ENCODE measurements around the gene PDE6B. TPM values are rescaled to one million over a fixed set of nuclear protein-coding genes. Genes with fewer than 3 reads are reported as not detected.
"Not testable (repeated sequence)": the region's sequence is repeated elsewhere in the genome, so short reads cannot be mapped to it uniquely, and the experiment has no call there.

PDE6B gene
- total RNA-seq: 0.83 TPM

DNA sequence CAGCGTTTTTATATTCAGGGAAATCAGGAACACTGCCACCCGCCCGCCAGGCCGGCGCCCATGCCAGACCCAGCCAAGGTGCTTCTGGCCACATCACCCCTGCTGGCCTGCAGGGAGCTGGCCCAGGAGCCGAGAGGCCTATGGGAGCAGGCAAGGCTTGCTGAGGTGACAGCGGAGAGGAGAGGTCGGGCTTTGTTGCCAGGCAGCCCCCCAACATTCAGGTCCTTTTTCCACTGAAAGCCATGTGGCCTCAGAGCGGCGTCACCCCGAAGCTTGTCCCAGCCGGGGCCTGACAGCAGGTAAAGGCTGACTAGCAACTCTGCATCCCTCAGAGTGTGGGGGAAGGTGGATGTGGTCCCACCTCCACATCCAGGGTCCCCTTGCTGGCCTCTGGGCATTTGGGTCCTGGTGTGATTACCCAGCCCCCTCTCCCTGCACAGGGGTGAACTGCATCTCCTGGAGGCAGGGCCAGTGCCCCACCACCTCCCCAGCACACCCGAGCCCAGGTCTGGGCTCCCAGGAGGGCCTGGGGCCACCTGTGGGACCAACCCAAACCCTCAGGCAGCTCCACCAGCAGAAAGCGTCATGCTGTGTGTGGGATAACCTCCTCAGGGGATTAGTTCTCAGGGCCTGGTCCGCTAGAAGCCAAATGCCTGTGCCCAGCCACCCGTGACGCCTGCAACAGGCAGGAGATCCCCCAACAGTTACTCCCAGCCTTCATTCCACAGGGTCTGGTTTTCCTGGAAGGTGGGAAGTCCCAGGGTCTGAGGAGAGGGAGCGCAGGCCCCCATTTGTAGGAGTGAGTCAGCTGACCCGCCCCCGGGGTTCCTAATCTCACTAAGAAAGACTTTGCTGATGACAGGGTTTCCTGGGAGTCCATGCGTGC is at the start of gene PDE6B:
PDE6B (plus strand) TSS at position 869 of the 886 bp plus-strand sequence. CDS start 54 bp downstream, outside the sequence.
- no peak for DNase-seq (ENCODE audit: low spot score)
- ATAC-seq: no peak

DNA sequence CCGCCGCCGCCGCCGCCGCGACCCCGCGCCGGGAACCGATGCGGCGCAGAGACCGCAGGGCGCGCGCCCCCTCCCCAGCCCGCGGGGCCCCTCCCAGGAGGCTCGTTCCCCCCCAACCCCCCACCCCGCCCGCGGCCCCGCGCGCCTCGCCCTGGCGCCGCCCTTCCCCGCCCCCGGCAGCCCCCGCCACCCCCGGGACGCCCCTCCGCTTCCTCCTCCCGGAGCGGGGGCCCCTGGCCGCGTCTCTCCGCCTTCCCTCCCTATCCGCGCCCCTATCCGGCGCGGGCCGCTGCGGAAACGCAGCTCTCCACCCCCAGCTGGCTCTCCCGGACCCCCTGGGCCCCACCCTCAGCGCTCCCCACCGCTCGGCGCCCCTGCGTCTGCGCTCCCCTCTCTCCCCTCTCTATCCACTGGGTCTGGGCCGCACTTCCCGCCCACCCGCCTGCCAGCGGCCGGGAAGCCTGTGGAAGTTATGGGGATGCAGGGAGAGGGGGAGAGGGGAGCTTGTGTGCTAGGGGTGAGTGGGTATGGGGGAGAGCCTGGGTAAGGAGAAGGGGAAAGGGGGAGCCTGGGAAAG is 49.0 kb upstream of the PDE6B start, which contains the start of gene TMEM271:
TMEM271 (minus strand) TSS at position 51 of the 577 bp plus-strand sequence. CDS start 233 bp downstream, outside the sequence.
- peak; percentile 31 for DNase-seq (ENCODE audit: low spot score)

GRCh38 chr4:576991-577498 is 48.3 kb upstream of the PDE6B start:
- ATAC-seq (no peak), DNase-seq (ENCODE audit: low spot score) (peak; percentile 39)

More for the DNA sequence above, 49.0 kb upstream of the PDE6B start, which contains the start of gene TMEM271:
- no peak for ATAC-seq

- DNase-seq (ENCODE audit: low spot score): peak; percentile 33
- no peak for ATAC-seq
Measured at GRCh38 chr4:577499-578450, 47.6 kb upstream of the PDE6B start.

- DNase-seq (ENCODE audit: low spot score): peak; percentile 30
- ATAC-seq: no peak
Measured at GRCh38 chr4:578451-579443, 46.6 kb upstream of the PDE6B start.

DNA sequence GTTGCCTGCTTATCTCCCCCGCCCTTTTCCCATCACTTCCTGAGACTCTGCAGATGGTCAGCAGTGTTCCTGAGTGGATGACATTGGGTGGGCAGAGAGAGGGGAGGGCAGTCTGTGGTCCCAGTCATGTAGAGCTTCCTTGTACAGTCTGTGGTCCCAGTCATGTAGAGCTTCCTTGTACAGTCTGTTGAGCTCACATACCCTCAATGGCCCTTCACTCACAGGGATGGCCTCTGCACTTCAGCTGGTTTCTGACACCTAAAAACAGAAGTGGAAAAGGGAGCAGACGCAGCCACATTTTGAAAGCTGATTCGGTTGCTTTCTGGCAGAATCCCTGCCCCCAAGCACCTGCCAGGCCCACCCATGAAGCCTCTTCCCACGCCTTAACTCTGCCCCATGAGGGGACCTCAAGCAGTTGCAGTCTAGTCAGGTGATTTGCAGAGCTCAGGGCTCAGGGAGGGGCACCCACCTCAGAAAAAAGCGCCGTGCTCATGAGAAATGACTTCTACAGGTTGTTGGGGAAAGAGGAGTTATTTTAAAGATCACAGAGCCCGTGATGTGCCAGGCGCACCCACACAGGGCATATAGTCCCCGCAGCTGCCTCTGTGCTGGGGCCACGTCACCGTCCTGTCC is 45.7 kb upstream of the PDE6B start:
- no peak for ATAC-seq

GRCh38 chr4:581181-581580 is 44.2 kb upstream of the PDE6B start:
- ATAC-seq: no peak
- no peak for DNase-seq (ENCODE audit: low spot score)

More for the DNA sequence above, 45.7 kb upstream of the PDE6B start:
- DNase-seq (ENCODE audit: low spot score): peak; percentile 14

GRCh38 chr4:581753-582361 is 43.5 kb upstream of the PDE6B start:
- no peak for ATAC-seq
- peak; percentile 2 for DNase-seq (ENCODE audit: low spot score)

DNA sequence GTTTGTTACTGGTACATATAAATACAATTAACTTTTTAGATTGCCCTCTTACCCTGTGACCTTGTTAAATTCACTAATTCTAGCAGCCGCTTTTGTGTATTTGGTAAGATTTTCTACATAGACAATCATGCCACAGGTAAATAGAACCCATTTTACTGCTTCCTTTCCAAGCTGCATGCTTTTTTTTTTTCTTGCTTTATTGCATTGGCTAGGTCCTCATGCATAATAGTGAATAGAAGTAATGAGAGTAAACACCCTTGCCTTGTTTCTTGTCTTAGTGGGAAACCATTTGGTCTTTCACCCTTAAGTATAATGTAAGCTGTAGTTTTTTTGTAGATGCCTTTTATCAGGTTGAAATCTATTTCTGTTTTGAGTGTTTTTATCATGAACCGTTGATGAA is 41.6 kb upstream of the PDE6B start:
- DNase-seq (ENCODE audit: low spot score) (no peak), ATAC-seq (no peak)

DNA sequence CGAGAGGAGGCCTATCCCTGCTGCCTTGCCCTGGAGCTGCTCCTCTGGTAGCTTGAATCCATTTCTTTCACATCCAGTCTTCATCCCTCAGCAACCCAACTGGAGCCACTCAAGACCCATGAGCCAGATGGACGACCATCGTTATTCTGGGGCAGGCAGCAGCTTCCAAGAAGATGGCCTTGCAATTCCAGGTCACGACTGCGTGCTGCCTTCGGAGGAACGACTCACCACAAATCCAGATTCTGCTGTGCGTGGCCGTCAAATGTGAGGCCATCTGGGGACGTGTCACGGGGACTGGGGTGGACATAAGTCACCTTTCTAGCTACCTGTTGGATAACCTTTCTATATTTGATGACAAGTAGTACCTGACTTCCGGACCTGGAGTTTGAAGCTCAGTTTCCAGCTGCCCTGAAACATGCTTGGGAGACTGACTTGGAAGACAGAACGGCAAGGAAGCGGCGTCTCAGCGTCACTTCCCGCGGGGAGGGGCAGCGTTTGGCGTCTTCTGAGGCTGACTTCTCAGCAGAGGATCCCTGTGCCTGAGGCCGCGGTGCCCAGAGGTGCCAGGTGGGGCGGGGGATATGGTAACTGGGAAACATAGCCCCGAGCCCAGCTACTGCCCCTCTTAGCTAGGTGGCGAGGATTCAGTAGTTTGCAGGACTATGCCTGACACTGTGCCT is 37.6 kb upstream of the PDE6B start:
- DNase-seq (ENCODE audit: low spot score): peak; percentile 33
- ATAC-seq: no peak

DNA sequence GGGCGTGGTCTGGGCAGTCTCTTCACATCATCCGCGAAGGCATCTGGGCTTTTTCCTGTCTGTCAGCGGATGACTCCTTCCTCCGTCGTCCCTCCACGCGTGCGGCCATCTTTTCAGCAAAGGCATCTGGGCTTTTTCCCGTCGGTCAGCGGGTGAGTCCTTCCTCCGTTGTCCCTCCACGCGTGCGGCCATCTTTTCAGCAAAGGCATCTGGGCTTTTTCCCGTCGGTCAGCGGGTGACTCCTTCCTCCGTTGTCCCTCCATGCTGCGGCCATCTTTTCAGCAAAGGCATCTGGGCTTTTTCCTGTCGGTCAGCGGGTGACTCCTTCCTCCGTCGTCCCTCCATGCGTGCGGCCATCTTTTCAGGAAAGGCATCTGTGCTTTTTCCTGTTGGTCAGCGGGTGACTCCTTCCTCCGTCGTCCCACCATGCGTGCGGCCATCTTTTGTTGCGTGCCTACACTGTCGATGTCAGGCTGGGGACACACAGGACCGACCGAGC is 37.0 kb upstream of the PDE6B start:
- ATAC-seq: no peak
- DNase-seq (ENCODE audit: low spot score): no peak

GRCh38 chr4:589219-589963 is 36.0 kb upstream of the PDE6B start:
- ATAC-seq: no peak
- peak; percentile 23 for DNase-seq (ENCODE audit: low spot score)

GRCh38 chr4:590313-590841 is 35.0 kb upstream of the PDE6B start:
- no peak for DNase-seq (ENCODE audit: low spot score)
- ATAC-seq: no peak

- not testable (repeated sequence) for DNase-seq (ENCODE audit: low spot score)
Measured at GRCh38 chr4:592178-592577, 33.2 kb upstream of the PDE6B start.

DNA sequence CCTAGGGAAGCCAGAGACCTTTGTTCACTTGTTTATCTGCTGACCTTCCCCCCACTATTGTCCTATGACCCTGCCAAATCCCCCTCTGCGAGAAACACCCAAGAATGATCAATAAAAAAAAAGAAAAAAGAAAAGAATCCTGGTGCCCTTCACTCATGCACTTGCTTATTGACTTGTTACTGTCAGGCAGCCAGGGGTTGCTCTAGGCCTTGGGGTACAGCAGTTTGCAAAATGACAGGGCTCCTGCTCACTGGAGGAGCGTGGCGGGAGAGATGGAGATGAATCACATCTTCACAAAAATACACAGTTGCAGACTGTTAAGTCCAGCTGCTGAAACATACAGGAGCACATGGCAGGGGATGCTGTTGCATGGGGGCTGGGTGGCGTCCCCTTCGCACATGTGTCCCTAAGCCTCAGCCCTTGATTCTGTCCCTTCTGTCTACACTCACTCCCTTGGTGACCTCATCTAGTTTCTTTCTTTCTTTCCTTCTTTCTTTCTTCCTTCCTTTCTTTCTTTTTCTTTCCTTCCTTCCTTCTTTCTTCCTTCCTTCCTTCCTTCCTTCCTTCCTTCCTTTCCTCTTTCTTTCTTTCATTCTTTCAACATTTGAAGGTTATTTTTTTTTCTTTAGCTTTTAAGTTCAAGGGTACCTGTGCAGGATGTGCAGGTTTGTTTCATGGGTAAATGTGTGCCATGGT is 32.4 kb upstream of the PDE6B start:
- ATAC-seq: no peak
- DNase-seq (ENCODE audit: low spot score): no peak

More at GRCh38 chr4:592178-592577, 33.2 kb upstream of the PDE6B start:
- not testable (repeated sequence) for ATAC-seq

GRCh38 chr4:598925-599324 is 26.4 kb upstream of the PDE6B start:
- no peak for DNase-seq (ENCODE audit: low spot score)

More at GRCh38 chr4:598925-599324, 26.4 kb upstream of the PDE6B start:
- ATAC-seq: no peak

All from left lobe of liver (tissue), 2 donors.